ENCODE data around the gene HSPA1A. TPM values are rescaled to one million over a fixed set of nuclear protein-coding genes. Genes with fewer than 3 reads are reported as not detected.
A peak's percentile ranks its signal among the peaks of the same experiment; 100 is the strongest.
"Not testable (repeated sequence)": the region's sequence is repeated elsewhere in the genome, so short reads cannot be mapped to it uniquely, and the experiment has no call there.

The HSPA1A gene
- polyA plus RNA-seq, 1 experiment = 46.6 TPM

GRCh38 chr6:31836474-31837368, 21.4 kb downstream of the HSPA1A start:
- CTCF ChIA-PET = interaction anchor here (0.8 to 1.7 kb wide), 2 partner anchors 40 to 67 kb away, joined by 4 read pairs; no protein-coding TSS in a partner anchor
- TF ChIP-seq CTCF (IDR thresholded peaks at IDR 0.05; ENCODE audit: low read depth, low read length) = peak; percentile 21; the same call in 1 of the 2 replicates
- H3K9me3 ChIP-seq (ENCODE audit: control insufficient read depth, insufficient read depth, low read length) = no peaks in the 10 kb centered on the region
- POLR2A ChIA-PET = interaction anchor here (0.6 to 2.5 kb wide), 7 partner anchors 9 to 1323 kb away, joined by 3 to 19 read pairs (median 7); partner anchors contain the start of genes HSPA1A, HSPA1B, HSPA1L and NEU1
- peak overlapping the region; percentile 92 for H3K4me3 ChIP-seq (ENCODE audit: low read depth, low read length)
- DNase-seq (ENCODE audit: low read depth, low spot score) = no peak
- no peaks in the 10 kb centered on the region for H3K27me3 ChIP-seq (ENCODE audit: control insufficient read depth, insufficient read depth, low read length)
- peak overlapping the region; percentile 65 for H3K27ac ChIP-seq (ENCODE audit: low read depth, low read length)

GRCh38 chr6:31837369-31838113, 22.2 kb downstream of the HSPA1A start:
- peak overlapping the region; percentile 92 for H3K4me3 ChIP-seq (ENCODE audit: low read depth, low read length)
- no peaks in the 10 kb centered on the region; the same call in 1 of the 2 replicates for H3K9me3 ChIP-seq (ENCODE audit: control insufficient read depth, insufficient read depth, low read length)
- H3K27me3 ChIP-seq (ENCODE audit: control insufficient read depth, insufficient read depth, low read length) = no peaks in the 10 kb centered on the region
- no peak for DNase-seq (ENCODE audit: low read depth, low spot score)
- CTCF ChIA-PET = interaction anchor here (0.8 kb wide), 1 partner anchor 67 kb away, joined by 4 read pairs; no protein-coding TSS in a partner anchor
- no peak overlapping the region for H3K27ac ChIP-seq (ENCODE audit: low read depth, low read length)
- TF ChIP-seq CTCF (IDR thresholded peaks at IDR 0.05; ENCODE audit: low read depth, low read length) = no peak
- POLR2A ChIA-PET = interaction anchor here (0.6 to 1.8 kb wide), 2 partner anchors 10 to 25 kb away, joined by 3 to 8 read pairs; partner anchors contain the start of genes HSPA1B and NEU1

- H3K27me3 ChIP-seq (ENCODE audit: control insufficient read depth, insufficient read depth, low read length); DNase-seq (ENCODE audit: low read depth, low spot score); POLR2A ChIA-PET; H3K9me3 ChIP-seq (ENCODE audit: control insufficient read depth, insufficient read depth, low read length); H3K27ac ChIP-seq (ENCODE audit: low read depth, low read length); CTCF ChIA-PET: not testable (repeated sequence)
- H3K4me3 ChIP-seq (ENCODE audit: low read depth, low read length) = peak overlapping the region; percentile 92
These were observed 22.8 kb downstream of the HSPA1A start for GRCh38 chr6:31838114-31838553.

DNA sequence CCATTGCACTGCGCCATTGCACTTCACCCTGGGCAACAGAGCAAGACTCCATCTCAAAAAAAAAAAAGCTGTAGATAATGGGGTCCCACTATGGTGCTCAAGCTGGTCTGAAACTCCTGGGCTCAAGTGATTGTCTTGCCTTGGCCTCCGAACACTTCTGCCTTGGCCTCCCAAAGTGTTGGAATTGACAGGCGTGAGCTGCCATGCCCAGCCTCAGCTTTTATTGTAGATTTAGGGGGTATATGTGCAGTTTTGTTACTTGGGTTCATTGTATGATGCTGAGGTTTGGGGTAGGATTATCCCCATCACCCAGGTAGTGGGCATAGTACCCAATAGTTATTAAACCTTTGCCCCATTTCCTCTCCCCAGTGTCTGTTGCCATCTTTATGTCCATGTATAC, 23.6 kb downstream of the HSPA1A start:
- DNase-seq (ENCODE audit: low read depth, low spot score) = no peak
- ChIA-PET POLR2A (interaction anchor here (1.6 kb wide), 1 partner anchor 43 kb away, joined by 4 read pairs; no protein-coding TSS in a partner anchor), CTCF (interaction anchor here (1.6 kb wide), 1 partner anchor 48 kb away, joined by 5 read pairs; no protein-coding TSS in a partner anchor)
- Histone ChIP-seq H3K27me3 (ENCODE audit: control insufficient read depth, insufficient read depth, low read length) (no peaks in the 10 kb centered on the region), H3K27ac (ENCODE audit: low read depth, low read length) (no peak overlapping the region), H3K9me3 (ENCODE audit: control insufficient read depth, insufficient read depth, low read length) (no peaks in the 10 kb centered on the region; the same call in 1 of the 2 replicates), H3K4me3 (ENCODE audit: low read depth, low read length) (no peak overlapping the region)
- no peak for TF ChIP-seq CTCF (IDR thresholded peaks at IDR 0.05; ENCODE audit: low read depth, low read length)

DNA sequence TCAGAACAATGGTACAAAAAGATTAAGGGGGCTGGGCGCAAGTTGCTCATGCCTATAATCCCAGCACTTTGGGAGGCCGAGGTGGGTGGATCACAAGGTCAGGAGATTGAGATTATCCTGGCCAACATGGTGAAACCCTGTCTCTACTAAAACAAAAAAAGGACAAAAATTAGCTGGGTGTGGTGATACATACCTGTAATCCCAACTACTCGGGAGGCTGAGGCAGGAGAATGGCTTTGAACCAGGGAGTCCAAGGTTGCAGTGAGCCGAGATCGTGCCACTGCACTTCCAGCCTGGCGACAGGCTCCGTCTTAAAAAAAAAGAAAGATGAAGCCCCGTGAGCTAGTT, 24.4 kb downstream of the HSPA1A start:
- not testable (repeated sequence) for H3K4me3 ChIP-seq (ENCODE audit: low read depth, low read length); H3K9me3 ChIP-seq (ENCODE audit: control insufficient read depth, insufficient read depth, low read length); DNase-seq (ENCODE audit: low read depth, low spot score); H3K27ac ChIP-seq (ENCODE audit: low read depth, low read length); H3K27me3 ChIP-seq (ENCODE audit: control insufficient read depth, insufficient read depth, low read length)
- ChIA-PET POLR2A (interaction anchor here (0.7 to 1.6 kb wide), 2 partner anchors 44 to 1208 kb away, joined by 4 read pairs; no protein-coding TSS in a partner anchor), CTCF (interaction anchor here (0.8 to 1.6 kb wide), 2 partner anchors 10 to 48 kb away, joined by 3 to 5 read pairs; no protein-coding TSS in a partner anchor)

All from AG04450 (cell line).